HepG2 (cell line): ENCODE measurements around the gene DMXL1. TPM values are rescaled to one million over a fixed set of nuclear protein-coding genes. Genes with fewer than 3 reads are reported as not detected.

Experiments used
- ATAC-seq: fragments of 200-7000 bp; cut with Tn5 transposase; 3 replicates; pipeline ENCODE4 v1.9.1; 2020; ENCODE audit warnings: mild to moderate bottlenecking, moderate library complexity
- BruUV-seq: library from RNA; stranded (reverse); fragments of 400-500 nt; replicated peaks from 2 replicates; lab custom pipeline; 2021; lab: Mats Ljungman, UMichigan
- CTCF ChIA-PET: fragments of 300-600 bp; formaldehyde crosslinking; extraction: SDS; loops from one replicate; lab custom pipeline; 2021; ENCODE audit warnings: low total read pairs, inconsistent platforms, low intra/inter-chr PET ratio; lab: Yijun Ruan, JAX
- POLR2A ChIA-PET: fragments of 350-600 bp; sonication (Branson Sonifier 250); formaldehyde crosslinking; loops from one replicate; lab custom pipeline; 2020; ENCODE audit warnings: antibody characterized with exemption, inconsistent platforms; lab: Yijun Ruan, JAX
- DNase-seq: peaks from one replicate; pipeline ENCODE4 v3.0.0-alpha.2; 2015; ENCODE audit warnings: low spot score
- FAIRE-seq: peaks from 3 replicates; lab custom pipeline; 2011; peaks lifted over from hg19 to GRCh38; lab: Jason Lieb, UNC
- H2AFZ ChIP-seq: one replicate; pipeline ENCODE4 v1.6.1; 2011; ENCODE audit warnings: low read length, inconsistent platforms
- H3K27ac ChIP-seq: fragments of 300-600 bp; 3 replicates; pipeline ENCODE4 v1.8.0; 2011; ENCODE audit warnings: mixed run types, mild to moderate bottlenecking, mixed read lengths, low read length, inconsistent platforms; ENCODE audit not compliant: insufficient read depth; ENCODE audit errors: extremely low read length
- H3K27me3 ChIP-seq, 2 experiments: fragments of 200-600 bp in 1 of 2; 2 replicates in 1 of 2; 3 replicates in 1 of 2; pipeline versions ENCODE4 v1.6.0 to v1.8.0; 2011; ENCODE audit warnings: low read length in 2 of 2, mild to moderate bottlenecking in 2 of 2, moderate library complexity in 2 of 2, inconsistent platforms in 1 of 2; ENCODE audit not compliant: insufficient read depth in 2 of 2, control insufficient read depth in 1 of 2
- H3K36me3 ChIP-seq, 2 experiments: fragments of 200-600 bp in 1 of 2; replicated peaks in 1 of 2; 2 replicates in 1 of 2; 3 replicates in 1 of 2; pipeline versions ENCODE4 v1.5.1 to v1.8.0; 2011; ENCODE audit warnings: low read length in 2 of 2, inconsistent platforms in 1 of 2; ENCODE audit not compliant: insufficient read depth in 2 of 2, control insufficient read depth in 1 of 2
- H3K4me1 ChIP-seq: 2 replicates; pipeline ENCODE4 v1.5.1; 2012; ENCODE audit warnings: low read length, inconsistent platforms; ENCODE audit not compliant: insufficient read depth
- H3K4me2 ChIP-seq: 2 replicates; pipeline ENCODE4 v1.6.0; 2011; ENCODE audit warnings: low read depth, low read length, inconsistent platforms
- H3K4me3 ChIP-seq, 3 experiments: fragments of 200-600 bp in 1 of 3; sonication (generic), shearing (Covaris generic) in 1 of 3; replicated peaks in 1 of 3; 2 replicates each; pipeline ENCODE4 v1.5.1; 2011 to 2016; ENCODE audit warnings: low read length in 3 of 3, inconsistent platforms in 2 of 3, low read depth in 2 of 3, mild to moderate bottlenecking in 2 of 3, control low read depth in 1 of 3, mixed read lengths in 1 of 3; ENCODE audit not compliant: insufficient read depth in 1 of 3
- H3K79me2 ChIP-seq: one replicate; pipeline ENCODE4 v1.6.1; 2011; ENCODE audit warnings: low read length, inconsistent platforms; ENCODE audit not compliant: insufficient read depth
- H3K9ac ChIP-seq: 2 replicates; pipeline ENCODE4 v1.6.0; 2011; ENCODE audit warnings: mild to moderate bottlenecking, low read depth, low read length, inconsistent platforms; ENCODE audit not compliant: insufficient read depth
- H3K9me3 ChIP-seq: 2 replicates; pipeline ENCODE4 v1.5.1; 2012; ENCODE audit warnings: mild to moderate bottlenecking, low read length
- H4K20me1 ChIP-seq: 2 replicates; pipeline ENCODE4 v1.6.0; 2011; ENCODE audit warnings: inconsistent platforms, mild to moderate bottlenecking, low read length, moderate library complexity; ENCODE audit not compliant: insufficient read depth
- ARNT ChIP-seq: fragments of 450-650 bp; IDR thresholded peaks from 2 replicates; pipeline ENCODE4 v1.6.1; 2017
- ATF3 ChIP-seq: sonication (generic); formaldehyde crosslinking; IDR thresholded peaks from 2 replicates; pipeline ENCODE4 v1.4.0; 2020; ENCODE audit warnings: missing genetic modification reagents
- FIP1L1 ChIP-seq: fragments of 200-400 bp; formaldehyde crosslinking; IDR thresholded peaks from 2 replicates; pipeline ENCODE4 v1.6.1; 2018; ENCODE audit warnings: low read depth, mild to moderate bottlenecking, low read length, moderate library complexity, borderline replicate concordance; ENCODE audit not compliant: insufficient read depth
- LCORL ChIP-seq, 2 experiments: fragments of 450-650 bp in 1 of 2; sonication (generic) in 1 of 2; formaldehyde crosslinking in 1 of 2; IDR thresholded peaks; 2 replicates each; pipeline versions ENCODE4 v1.5.0 to v1.6.1; 2017 to 2020; ENCODE audit warnings: antibody characterized with exemption in 1 of 2, missing genetic modification reagents in 1 of 2
- MTF1 ChIP-seq: sonication (generic); formaldehyde crosslinking; IDR thresholded peaks from 2 replicates; pipeline ENCODE4 v1.5.0; 2020; ENCODE audit warnings: missing genetic modification reagents
- SMAD1 ChIP-seq: sonication (generic); formaldehyde crosslinking; IDR thresholded peaks from 2 replicates; pipeline ENCODE4 v1.4.0; 2020; ENCODE audit warnings: missing genetic modification reagents, low read depth, mild to moderate bottlenecking, borderline replicate concordance
- SMARCC2 ChIP-seq: fragments of 450-650 bp; IDR thresholded peaks from 2 replicates; pipeline ENCODE4 v1.6.1; 2017; ENCODE audit warnings: antibody characterized with exemption, mild to moderate bottlenecking
- SRF ChIP-seq: IDR thresholded peaks from 2 replicates; pipeline ENCODE4 v1.6.1; 2011; ENCODE audit warnings: mild to moderate bottlenecking, low read depth, low read length, moderate library complexity
- TOE1 ChIP-seq: sonication (generic); formaldehyde crosslinking; IDR thresholded peaks from 2 replicates; pipeline ENCODE4 v1.4.0; 2020; ENCODE audit warnings: mild to moderate bottlenecking, missing genetic modification reagents
- ZC3H4 ChIP-seq: sonication (generic); formaldehyde crosslinking; IDR thresholded peaks from 2 replicates; pipeline ENCODE4 v1.4.0; 2020; ENCODE audit warnings: missing genetic modification reagents, borderline replicate concordance
- ZEB1 ChIP-seq: IDR thresholded peaks from 2 replicates; pipeline ENCODE4 v1.6.1; 2012; ENCODE audit warnings: mild to moderate bottlenecking, low read depth, inconsistent platforms; ENCODE audit not compliant: insufficient replicate concordance
- ZNF251 ChIP-seq: sonication (generic); formaldehyde crosslinking; IDR thresholded peaks from 2 replicates; pipeline ENCODE4 v1.9.0; 2021; ENCODE audit warnings: mild to moderate bottlenecking, missing genetic modification reagents
- ZNF557 ChIP-seq: sonication (generic); formaldehyde crosslinking; IDR thresholded peaks from 2 replicates; pipeline ENCODE4 v1.4.0; 2020; ENCODE audit warnings: missing genetic modification reagents
- ZNF770 ChIP-seq: sonication (generic); formaldehyde crosslinking; IDR thresholded peaks from 2 replicates; pipeline ENCODE4 v1.5.0; 2020; ENCODE audit warnings: mild to moderate bottlenecking, missing genetic modification reagents
- ZNF891 ChIP-seq: sonication (generic); formaldehyde crosslinking; IDR thresholded peaks from 2 replicates; pipeline ENCODE4 v1.5.0; 2020; ENCODE audit warnings: mild to moderate bottlenecking, missing genetic modification reagents
- WGBS: methylation state at CpG from one replicate; pipeline ENCODE4 v1.1.6; 2017; ENCODE audit warnings: low lambda C conversion rate; 5-methylcytosine and 5-hydroxymethylcytosine counted together
- in situ Hi-C: cut with HindIII; loops from 2 replicates; pipeline ENCODE4 v1.10.0; 2017; ENCODE audit warnings: low pct_unique_long_range_greater_than_20kb; ENCODE audit not compliant: extremely low pct_ligation_motif_present
- intact Hi-C: fragments of 100-400 bp; cut with micrococcal nuclease; formaldehyde crosslinking; loops from one replicate; pipeline ENCODE4 v1.10.0; 2022; ENCODE audit not compliant: unreplicated experiment
- polyA plus RNA-seq, 8 experiments: library from polyadenylated mRNA; depleted of rRNA in 3 of 8; stranded (reverse) in 7 of 8; unstranded in 1 of 8; fragments of >200 nt; fragmentation: Illumina TruSeq in 4 of 8; extraction: Trizol in 4 of 8; gene quantifications; 2 replicates each; pipeline versions ENCODE4 v1.2.1 to v1.2.3, GENCODE V29; 2011 to 2016; ENCODE audit warnings: low read depth in 4 of 8, missing spikeins in 1 of 8, mixed read lengths in 1 of 8; ENCODE audit not compliant: insufficient read depth in 1 of 8
- total RNA-seq, 5 experiments: library from RNA; depleted of rRNA; stranded (reverse); fragments of >200 nt; fragmentation: Illumina TruSeq; extraction: Trizol; gene quantifications; 2 replicates each; pipeline ENCODE4 v1.2.3, GENCODE V29; 2016; ENCODE audit warnings: low read depth in 1 of 5
- TF ChIP-seq, protein P1 (sequence below): IDR thresholded peaks from 2 replicates; pipeline ENCODE4 v1.6.1; 2018; ENCODE audit warnings: missing genetic modification reagents
- TF ChIP-seq, protein P2 (sequence below): sonication (generic); formaldehyde crosslinking; IDR thresholded peaks from 2 replicates; pipeline ENCODE4 v1.8.0; 2022; ENCODE audit warnings: missing genetic modification reagents, mild to moderate bottlenecking, borderline replicate concordance
- TF ChIP-seq, protein P3 (sequence below): sonication (generic); formaldehyde crosslinking; IDR thresholded peaks from 2 replicates; pipeline ENCODE4 v1.4.0; 2020; ENCODE audit warnings: mild to moderate bottlenecking, missing genetic modification reagents

Gene DMXL1
- total and polyA plus RNA-seq, 2 of the 13 experiments (the other 11 are each of a cell fraction or from before 2014, with no cell fraction given) = 6.9 to 18.6 TPM

GRCh38 chr5:119289438-119290044 lies 218.7 kb downstream of the DMXL1 start:
- intact Hi-C loops (loop anchor here (2.0 kb wide), 1 partner anchor 21 kb away; no protein-coding TSS in a partner anchor), in situ Hi-C loops (no loop called here)
- no TSS peak for BruUV-seq
- Histone ChIP-seq H3K79me2 (no peaks in the 10 kb centered on the region), H3K4me2 (no peak overlapping the region), H3K36me3 (no peaks in the 10 kb centered on the region), H3K27me3 (no peaks in the 10 kb centered on the region), H3K27ac (no peak overlapping the region), H3K9ac (no peak overlapping the region), H3K4me3 (no peak overlapping the region), H4K20me1 (no peaks in the 10 kb centered on the region), H2AFZ (no peak overlapping the region), H3K9me3 (no peaks in the 10 kb centered on the region), H3K4me1 (0 out of 2 replicates have a peak, but pooled peaks cover 6% of the 10 kb centered on the region)
- CTCF ChIA-PET = no interaction called here
- no peak for DNase-seq
- ATAC-seq = no peak
- FAIRE-seq = no peak
- POLR2A ChIA-PET = interaction anchor here (1.4 to 2.1 kb wide), 2 partner anchors 10 to 21 kb away, joined by 5 to 11 read pairs; no protein-coding TSS in a partner anchor
- WGBS = 90% methylated on average over 3 of the region's 3 CpGs
- TF ChIP-seq FIP1L1 (no peak), ZNF251 (CRISPR knock-in tag) (no peak), SMAD1 (CRISPR knock-in tag) (no peak), ATF3 (no peak), MTF1 (CRISPR knock-in tag) (no peak), ZEB1 (no peak), SRF (no peak), ZC3H4 (no peak), ARNT (no peak), TOE1 (CRISPR knock-in tag) (no peak), ZNF557 (no peak), SMARCC2 (no peak), ZNF891 (CRISPR knock-in tag) (no peak), LCORL (IDR thresholded peaks at IDR 0.05) (no peak), LCORL (CRISPR knock-in tag; IDR thresholded peaks at IDR 0.05) (no peak), ZNF770 (no peak)
- TF ChIP-seq, protein P1, sequence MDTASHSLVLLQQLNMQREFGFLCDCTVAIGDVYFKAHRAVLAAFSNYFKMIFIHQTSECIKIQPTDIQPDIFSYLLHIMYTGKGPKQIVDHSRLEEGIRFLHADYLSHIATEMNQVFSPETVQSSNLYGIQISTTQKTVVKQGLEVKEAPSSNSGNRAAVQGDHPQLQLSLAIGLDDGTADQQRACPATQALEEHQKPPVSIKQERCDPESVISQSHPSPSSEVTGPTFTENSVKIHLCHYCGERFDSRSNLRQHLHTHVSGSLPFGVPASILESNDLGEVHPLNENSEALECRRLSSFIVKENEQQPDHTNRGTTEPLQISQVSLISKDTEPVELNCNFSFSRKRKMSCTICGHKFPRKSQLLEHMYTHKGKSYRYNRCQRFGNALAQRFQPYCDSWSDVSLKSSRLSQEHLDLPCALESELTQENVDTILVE (CRISPR knock-in tag) = no peak
- TF ChIP-seq, protein P2, sequence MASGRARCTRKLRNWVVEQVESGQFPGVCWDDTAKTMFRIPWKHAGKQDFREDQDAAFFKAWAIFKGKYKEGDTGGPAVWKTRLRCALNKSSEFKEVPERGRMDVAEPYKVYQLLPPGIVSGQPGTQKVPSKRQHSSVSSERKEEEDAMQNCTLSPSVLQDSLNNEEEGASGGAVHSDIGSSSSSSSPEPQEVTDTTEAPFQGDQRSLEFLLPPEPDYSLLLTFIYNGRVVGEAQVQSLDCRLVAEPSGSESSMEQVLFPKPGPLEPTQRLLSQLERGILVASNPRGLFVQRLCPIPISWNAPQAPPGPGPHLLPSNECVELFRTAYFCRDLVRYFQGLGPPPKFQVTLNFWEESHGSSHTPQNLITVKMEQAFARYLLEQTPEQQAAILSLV (CRISPR knock-in tag) = no peak
- TF ChIP-seq, protein P3, sequence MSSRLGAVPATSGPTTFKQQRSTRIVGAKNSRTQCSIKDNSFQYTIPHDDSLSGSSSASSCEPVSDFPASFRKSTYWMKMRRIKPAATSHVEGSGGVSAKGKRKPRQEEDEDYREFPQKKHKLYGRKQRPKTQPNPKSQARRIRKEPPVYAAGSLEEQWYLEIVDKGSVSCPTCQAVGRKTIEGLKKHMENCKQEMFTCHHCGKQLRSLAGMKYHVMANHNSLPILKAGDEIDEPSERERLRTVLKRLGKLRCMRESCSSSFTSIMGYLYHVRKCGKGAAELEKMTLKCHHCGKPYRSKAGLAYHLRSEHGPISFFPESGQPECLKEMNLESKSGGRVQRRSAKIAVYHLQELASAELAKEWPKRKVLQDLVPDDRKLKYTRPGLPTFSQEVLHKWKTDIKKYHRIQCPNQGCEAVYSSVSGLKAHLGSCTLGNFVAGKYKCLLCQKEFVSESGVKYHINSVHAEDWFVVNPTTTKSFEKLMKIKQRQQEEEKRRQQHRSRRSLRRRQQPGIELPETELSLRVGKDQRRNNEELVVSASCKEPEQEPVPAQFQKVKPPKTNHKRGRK (CRISPR knock-in tag) = no peak
